IMR-90 (cell line): ENCODE results near the gene CWH43. TPM values are rescaled to one million over a fixed set of nuclear protein-coding genes. Genes with fewer than 3 reads are reported as not detected.

Experiments used
- ATAC-seq: fragments of 200-7000 bp; cut with Tn5 transposase; 2 replicates; pipeline ENCODE4 v1.9.1; 2020; ENCODE audit warnings: low read depth, mild to moderate bottlenecking, moderate library complexity
- BruUV-seq: library from RNA; stranded (reverse); fragments of 400-500 nt; replicated peaks from 2 replicates; lab custom pipeline; 2021; lab: Mats Ljungman, UMichigan
- CTCF ChIA-PET: fragments of 300-600 bp; formaldehyde crosslinking; extraction: SDS; loops from one replicate; lab custom pipeline; 2021; ENCODE audit warnings: antibody characterized with exemption; lab: Yijun Ruan, JAX
- POLR2A ChIA-PET: fragments of 300-600 bp; sonication (Branson Sonifier 250); formaldehyde crosslinking; loops from one replicate; lab custom pipeline; 2022; ENCODE audit warnings: antibody characterized with exemption; ENCODE audit not compliant: unreplicated experiment; lab: Charles Lee
- DNase-seq: peaks from one replicate; pipeline ENCODE4 v3.0.0; 2013
- H2AFZ ChIP-seq: replicated peaks from 2 replicates; pipeline ENCODE3; 2013; ENCODE audit warnings: low read length, mild to moderate bottlenecking; ENCODE audit not compliant: poor library complexity
- H2AK5ac ChIP-seq: 2 replicates; pipeline ENCODE4 v1.6.1; 2013; ENCODE audit warnings: low read depth, low read length, inconsistent platforms
- H2AK9ac ChIP-seq: replicated peaks from 2 replicates; pipeline ENCODE3; 2013; ENCODE audit warnings: mild to moderate bottlenecking, low read depth, low read length, moderate library complexity; ENCODE audit not compliant: poor library complexity
- H2BK120ac ChIP-seq: 2 replicates; pipeline ENCODE4 v1.6.1; 2013; ENCODE audit warnings: low read depth, low read length, inconsistent platforms
- H2BK15ac ChIP-seq: 3 replicates; pipeline ENCODE4 v1.6.1; 2013; ENCODE audit warnings: low read depth, low read length, inconsistent platforms
- H2BK20ac ChIP-seq: 2 replicates; pipeline ENCODE4 v1.6.1; 2013; ENCODE audit warnings: low read depth, mild to moderate bottlenecking, inconsistent platforms, low read length, moderate library complexity
- H2BK5ac ChIP-seq: 2 replicates; pipeline ENCODE4 v1.6.1; 2013; ENCODE audit warnings: mild to moderate bottlenecking, low read depth, low read length, inconsistent platforms; ENCODE audit not compliant: poor library complexity, severe bottlenecking
- H3K14ac ChIP-seq: replicated peaks from 2 replicates; pipeline ENCODE4 v1.6.1; 2013; ENCODE audit warnings: low read depth, low read length, inconsistent platforms
- H3K18ac ChIP-seq: 2 replicates; pipeline ENCODE4 v1.6.1; 2013; ENCODE audit warnings: low read depth, low read length, control low read depth
- H3K23ac ChIP-seq: 2 replicates; pipeline ENCODE4 v1.6.1; 2013; ENCODE audit warnings: low read depth, low read length, inconsistent platforms
- H3K27ac ChIP-seq: 2 replicates; pipeline ENCODE4 v1.5.1; 2013; ENCODE audit warnings: mild to moderate bottlenecking, control low read depth, low read length; ENCODE audit not compliant: insufficient read depth
- H3K27me3 ChIP-seq: 2 replicates; pipeline ENCODE4 v1.6.1; 2013; ENCODE audit warnings: low read length; ENCODE audit not compliant: control insufficient read depth, insufficient read depth
- H3K36me3 ChIP-seq: 2 replicates; pipeline ENCODE4 v1.6.1; 2013; ENCODE audit warnings: low read length, mixed read lengths; ENCODE audit not compliant: control insufficient read depth, insufficient read depth
- H3K4ac ChIP-seq: 2 replicates; pipeline ENCODE4 v1.6.1; 2013; ENCODE audit warnings: low read depth, low read length, inconsistent platforms
- H3K4me1 ChIP-seq: 2 replicates; pipeline ENCODE4 v1.6.1; 2013; ENCODE audit warnings: low read length, mixed read lengths; ENCODE audit not compliant: control insufficient read depth, insufficient read depth
- H3K4me2 ChIP-seq: 2 replicates; pipeline ENCODE4 v1.6.1; 2013; ENCODE audit warnings: low read depth, mild to moderate bottlenecking, control low read depth, low read length, moderate library complexity
- H3K4me3 ChIP-seq: 2 replicates; pipeline ENCODE4 v1.5.1; 2013; ENCODE audit warnings: low read depth, mild to moderate bottlenecking, control low read depth, low read length, moderate library complexity; ENCODE audit not compliant: insufficient read depth
- H3K56ac ChIP-seq: 2 replicates; pipeline ENCODE4 v1.6.1; 2013; ENCODE audit warnings: low read length, inconsistent platforms; ENCODE audit not compliant: insufficient read depth; ENCODE audit errors: extremely low read depth
- H3K79me1 ChIP-seq, 2 experiments: 2 replicates each; pipeline ENCODE4 v1.6.1; 2013; ENCODE audit warnings: low read length in 2 of 2, inconsistent platforms in 1 of 2, low read depth in 1 of 2
- H3K9ac ChIP-seq: 2 replicates; pipeline ENCODE4 v1.6.1; 2013; ENCODE audit warnings: low read depth, low read length, control low read depth
- H3K9me1 ChIP-seq: 2 replicates; pipeline ENCODE4 v1.6.1; 2013; ENCODE audit warnings: low read length, inconsistent platforms; ENCODE audit not compliant: insufficient read depth
- H3K9me3 ChIP-seq: 2 replicates; pipeline ENCODE4 v1.6.1; 2013; ENCODE audit warnings: low read length; ENCODE audit not compliant: control insufficient read depth, insufficient read depth
- H4K20me1 ChIP-seq: 2 replicates; pipeline ENCODE4 v1.6.1; 2013; ENCODE audit warnings: low read length, inconsistent platforms; ENCODE audit not compliant: insufficient read depth
- H4K5ac ChIP-seq: 2 replicates; pipeline ENCODE4 v1.6.1; 2013; ENCODE audit warnings: mild to moderate bottlenecking, low read depth, low read length, control low read depth
- H4K8ac ChIP-seq, 2 experiments: 2 replicates each; pipeline ENCODE4 v1.6.1; 2013; ENCODE audit warnings: low read depth in 2 of 2, low read length in 2 of 2, control low read depth in 1 of 2, inconsistent platforms in 1 of 2
- H4K91ac ChIP-seq: 2 replicates; pipeline ENCODE4 v1.6.1; 2013; ENCODE audit warnings: low read depth, low read length, inconsistent platforms; ENCODE audit not compliant: insufficient read depth
- CTCF ChIP-seq: conservative IDR thresholded peaks from 2 replicates; pipeline ENCODE4 v1.5.1; 2012; ENCODE audit warnings: mild to moderate bottlenecking, low read depth, low read length, improper control_type of control experiment
- ELK1 ChIP-seq: fragments of 150-350 bp; IDR thresholded peaks from 2 replicates; pipeline ENCODE4 v1.6.1; 2016; ENCODE audit warnings: low read depth, mild to moderate bottlenecking, low read length, moderate library complexity, borderline replicate concordance
- FOS ChIP-seq: fragments of 150-350 bp; IDR thresholded peaks from 2 replicates; pipeline ENCODE4 v1.6.1; 2016; ENCODE audit warnings: low read depth, low read length
- MAFK ChIP-seq: IDR thresholded peaks from 2 replicates; pipeline ENCODE4 v1.6.1; 2012; ENCODE audit warnings: low read depth, low read length, improper control_type of control experiment
- MXI1 ChIP-seq: IDR thresholded peaks from 2 replicates; pipeline ENCODE4 v1.6.1; 2012; ENCODE audit warnings: low read depth, mild to moderate bottlenecking, low read length, moderate library complexity, borderline replicate concordance
- POLR2A ChIP-seq: IDR thresholded peaks from 2 replicates; pipeline ENCODE4 v1.6.1; 2012; ENCODE audit warnings: mild to moderate bottlenecking, low read depth, low read length
- RFX5 ChIP-seq: IDR thresholded peaks from 2 replicates; pipeline ENCODE4 v1.8.0; 2012; ENCODE audit warnings: low read depth, mild to moderate bottlenecking, low read length, moderate library complexity
- USF2 ChIP-seq: fragments of 150-350 bp; IDR thresholded peaks from 2 replicates; pipeline ENCODE4 v1.6.1; 2017; ENCODE audit warnings: mild to moderate bottlenecking, antibody characterized with exemption, low read length, low read depth
- WGBS, 2 experiments: methylation state at CpG; one replicate each; pipeline versions ENCODE4 v1.1.5 to v1.1.7; 2013; ENCODE audit warnings: missing lambda C conversion rate in 2 of 2; ENCODE audit not compliant: insufficient read length in 1 of 2; ENCODE audit errors: extremely low coverage in 2 of 2; 5-methylcytosine and 5-hydroxymethylcytosine counted together
- dilution Hi-C: fragments of 300-500 bp; cut with HindIII; formaldehyde crosslinking; loops from one replicate; pipeline ENCODE4 v1.14.3; 2018; ENCODE audit warnings: low sequenced_read_pairs; ENCODE audit not compliant: unreplicated experiment
- in situ Hi-C: fragments of 300-500 bp; cut with MboI; formaldehyde crosslinking; loops from 3 replicates; pipeline ENCODE4 v1.14.3; 2019; ENCODE audit warnings: low sequenced_read_pairs, inconsistent platforms, mixed read lengths
- intact Hi-C: fragments of 100-400 bp; cut with micrococcal nuclease; formaldehyde crosslinking; loops from 2 replicates; pipeline ENCODE4 v1.10.0; 2022
- polyA plus RNA-seq, 3 experiments: library from polyadenylated mRNA; depleted of rRNA; stranded (reverse); fragments of >200 nt; gene quantifications; 2 replicates each; pipeline ENCODE4 v1.2.3, GENCODE V29; 2012; ENCODE audit warnings: low replicate concordance in 1 of 3
- total RNA-seq: library from RNA; depleted of rRNA; stranded (reverse); fragments of >200 nt; gene quantifications from 2 replicates; pipeline ENCODE4 v1.2.3, GENCODE V29; 2012

The CWH43 gene
- total and polyA plus RNA-seq, 2 of the 4 experiments (the other 2 are of a cell fraction), result not detected

- dilution Hi-C loops (no loop called here), in situ Hi-C loops (no loop called here), intact Hi-C loops (no loop called here)
- ChIA-PET CTCF (no interaction called here), POLR2A (no interaction called here)
- H3K79me1 ChIP-seq, result no peaks in the 10 kb centered on the region
- 0 out of 2 replicates have a peak, but pooled peaks cover 2% of the 10 kb centered on the region for H3K9me3 ChIP-seq
- no peak overlapping the region for H3K4ac ChIP-seq
- H4K91ac ChIP-seq, result no peak overlapping the region
- no peak overlapping the region for H2AK9ac ChIP-seq
- H3K9ac ChIP-seq, result no peak overlapping the region
- no peak overlapping the region for H2BK20ac ChIP-seq
- no peaks in the 10 kb centered on the region for H3K36me3 ChIP-seq
- ATAC-seq (no peak), DNase-seq (no peak)
- no peak overlapping the region for H2BK15ac ChIP-seq
- no peak overlapping the region for H3K27ac ChIP-seq
- H2BK5ac ChIP-seq, result no peak overlapping the region
- no peak overlapping the region for H3K56ac ChIP-seq
- H4K8ac ChIP-seq, result no peak overlapping the region
- no CpG with 5 or more reads among the region's 5 CpGs for WGBS, 2 experiments
- no peak overlapping the region for H2AFZ ChIP-seq
- H3K4me2 ChIP-seq, result no peak overlapping the region
- no peak overlapping the region for H3K23ac ChIP-seq
- no TSS peak for BruUV-seq
- H3K14ac ChIP-seq, result no peak overlapping the region
- TF ChIP-seq CTCF, result no peak
- TF ChIP-seq ELK1, result no peak
- TF ChIP-seq MAFK, result no peak
- TF ChIP-seq POLR2A, result no peak
- no peak for TF ChIP-seq MXI1
- TF ChIP-seq USF2, result no peak
- TF ChIP-seq FOS, result no peak
- no peak for TF ChIP-seq RFX5
- H3K18ac ChIP-seq, result no peak overlapping the region
- H2AK5ac ChIP-seq, result no peak overlapping the region
- no peaks in the 10 kb centered on the region for H4K20me1 ChIP-seq
- peaks cover 29% of the 10 kb centered on the region for H3K27me3 ChIP-seq
- no peak overlapping the region for H3K4me3 ChIP-seq
- no peaks in the 10 kb centered on the region for H3K4me1 ChIP-seq
- H4K5ac ChIP-seq, result no peak overlapping the region
- H2BK120ac ChIP-seq, result no peak overlapping the region
- H3K9me1 ChIP-seq, result no peaks in the 10 kb centered on the region
These were observed 3.6 kb downstream of the CWH43 start for GRCh38 chr4:48989461-48990203.
